ENCODE data around the gene NFAT5. TPM values are rescaled to one million over a fixed set of nuclear protein-coding genes. Genes with fewer than 3 reads are reported as not detected.

The NFAT5 gene
- total and polyA plus RNA-seq, 7 donors = 1.6 to 27.9 (median 18.8) TPM

DNA sequence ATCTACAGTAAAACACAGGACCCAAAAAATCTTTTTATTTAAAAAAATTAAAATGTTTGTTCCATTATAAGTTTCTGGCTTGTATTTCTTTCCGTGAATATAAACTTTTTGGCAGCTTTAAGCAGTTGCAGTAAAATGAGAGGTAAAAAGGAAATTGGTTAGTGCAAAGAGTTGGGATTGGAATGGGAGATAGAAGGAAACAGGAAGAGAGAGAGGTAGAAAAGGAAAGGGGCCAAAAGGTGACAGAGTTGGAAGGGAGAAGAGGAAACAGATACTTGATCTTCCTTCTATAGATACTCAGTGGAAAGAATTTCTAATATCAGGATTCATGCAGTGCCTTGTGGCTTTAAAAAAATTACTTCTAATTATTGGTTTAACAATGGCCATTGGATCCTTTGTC lies 97.1 kb downstream of the NFAT5 start:
- 62 to 75% (median 69%) methylated on average over 1 of the region's 1 CpG for WGBS, 3 donors
- no peak overlapping the region for H3K4me3 ChIP-seq
- TF ChIP-seq, protein P1, sequence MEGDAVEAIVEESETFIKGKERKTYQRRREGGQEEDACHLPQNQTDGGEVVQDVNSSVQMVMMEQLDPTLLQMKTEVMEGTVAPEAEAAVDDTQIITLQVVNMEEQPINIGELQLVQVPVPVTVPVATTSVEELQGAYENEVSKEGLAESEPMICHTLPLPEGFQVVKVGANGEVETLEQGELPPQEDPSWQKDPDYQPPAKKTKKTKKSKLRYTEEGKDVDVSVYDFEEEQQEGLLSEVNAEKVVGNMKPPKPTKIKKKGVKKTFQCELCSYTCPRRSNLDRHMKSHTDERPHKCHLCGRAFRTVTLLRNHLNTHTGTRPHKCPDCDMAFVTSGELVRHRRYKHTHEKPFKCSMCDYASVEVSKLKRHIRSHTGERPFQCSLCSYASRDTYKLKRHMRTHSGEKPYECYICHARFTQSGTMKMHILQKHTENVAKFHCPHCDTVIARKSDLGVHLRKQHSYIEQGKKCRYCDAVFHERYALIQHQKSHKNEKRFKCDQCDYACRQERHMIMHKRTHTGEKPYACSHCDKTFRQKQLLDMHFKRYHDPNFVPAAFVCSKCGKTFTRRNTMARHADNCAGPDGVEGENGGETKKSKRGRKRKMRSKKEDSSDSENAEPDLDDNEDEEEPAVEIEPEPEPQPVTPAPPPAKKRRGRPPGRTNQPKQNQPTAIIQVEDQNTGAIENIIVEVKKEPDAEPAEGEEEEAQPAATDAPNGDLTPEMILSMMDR (IDR thresholded peaks at IDR 0.05) = no peak
- ATAC-seq (no peak), DNase-seq (no peak)
- intact Hi-C loops (cut with DNase I) = no loop called here
- H3K4me1 ChIP-seq = no peaks in the 10 kb centered on the region
- H3K36me3 ChIP-seq (ENCODE audit: insufficient read depth in 1 of 2, low read depth in 1 of 2) = peaks cover 0 to 68% of the 10 kb centered on the region in 2 donors
- no peaks in the 10 kb centered on the region for H3K27me3 ChIP-seq (ENCODE audit: insufficient read depth in 3 of 3, low read length in 2 of 3)
- no peak overlapping the region for H3K27ac ChIP-seq
- H3K9me3 ChIP-seq = no peaks in the 10 kb centered on the region

DNA sequence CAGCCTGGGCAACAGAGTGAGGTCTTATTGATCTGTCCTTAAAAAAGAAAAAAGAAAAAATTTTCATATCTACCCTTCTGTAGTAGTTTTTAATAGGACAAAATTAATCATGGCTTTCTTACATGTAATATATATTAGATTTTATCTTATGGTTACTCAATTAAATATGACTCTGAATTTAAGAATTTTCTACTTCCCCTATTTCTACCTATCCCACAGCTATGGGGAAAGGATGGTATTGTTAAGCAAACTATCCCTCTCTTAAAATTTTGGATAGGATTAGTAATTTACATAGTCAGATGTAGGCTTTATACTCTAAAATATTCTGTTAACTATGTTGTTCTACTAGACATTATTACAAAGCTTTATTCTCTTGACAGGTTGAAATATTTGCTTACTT lies 98.1 kb downstream of the NFAT5 start:
- ATAC-seq (no peak), DNase-seq (no peak)
- Histone ChIP-seq H3K4me1 (no peaks in the 10 kb centered on the region), H3K36me3 (ENCODE audit: insufficient read depth in 1 of 2, low read depth in 1 of 2) (peaks cover 0 to 70% of the 10 kb centered on the region in 2 donors), H3K27ac (no peak overlapping the region), H3K27me3 (ENCODE audit: insufficient read depth in 3 of 3, low read length in 2 of 3) (no peaks in the 10 kb centered on the region), H3K4me3 (no peak overlapping the region), H3K9me3 (no peaks in the 10 kb centered on the region)
- TF ChIP-seq, protein P1 (IDR thresholded peaks at IDR 0.05) = no peak
- intact Hi-C loops (cut with DNase I) = no loop called here

DNA sequence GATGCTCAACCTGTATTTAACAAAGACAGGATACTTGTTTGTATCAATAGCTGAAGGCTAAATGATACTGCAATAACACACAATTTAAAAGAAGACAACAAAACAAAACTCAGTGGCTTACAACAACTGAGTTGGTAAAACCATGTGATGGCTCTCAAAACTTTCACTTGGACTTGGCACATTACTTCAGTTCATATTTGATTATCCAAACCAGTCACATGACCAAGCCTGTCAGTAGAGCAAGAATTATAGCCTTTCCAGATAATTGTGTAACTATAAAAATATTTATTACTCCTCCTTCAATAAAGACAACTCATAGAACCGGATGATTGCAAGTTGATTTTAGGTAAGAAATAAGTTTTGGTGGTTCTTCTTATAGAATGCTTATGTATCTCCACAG lies 103.8 kb downstream of the NFAT5 start:
- intact Hi-C loops (cut with DNase I) = no loop called here
- TF ChIP-seq, protein P1 (IDR thresholded peaks at IDR 0.05) = no peak

DNA sequence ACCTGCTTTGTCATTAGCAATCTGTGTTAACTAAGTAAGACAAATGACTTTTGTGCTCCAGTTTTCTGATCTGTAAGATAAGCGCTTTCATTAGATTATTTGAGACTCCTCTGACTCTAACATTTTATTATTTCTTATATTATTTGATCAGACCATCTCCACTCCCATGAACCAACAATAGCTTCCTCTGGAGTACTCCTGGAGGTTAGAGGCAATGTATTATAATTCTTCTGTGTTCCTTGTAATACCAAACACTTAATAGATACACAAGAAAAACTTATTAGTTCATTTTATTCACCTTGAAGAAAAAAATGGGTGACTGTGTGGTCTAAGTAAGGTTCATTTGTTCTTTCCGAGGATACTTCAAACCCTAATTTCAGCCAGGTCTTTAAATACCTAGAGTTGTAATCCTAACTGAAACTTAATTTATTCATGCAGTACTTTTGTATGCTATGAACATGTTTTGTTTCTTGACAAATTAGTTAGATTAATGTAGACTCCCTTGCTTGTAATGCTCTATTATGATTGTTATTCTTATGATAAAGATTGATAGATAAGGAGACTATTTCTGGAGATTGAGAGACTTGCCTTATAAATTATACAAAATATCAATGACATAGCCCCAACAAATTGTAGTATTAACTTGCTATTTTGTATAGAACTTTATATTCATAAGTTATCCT lies 106.7 kb downstream of the NFAT5 start:
- TF ChIP-seq, protein P1 (IDR thresholded peaks at IDR 0.05) = no peak
- DNase-seq (no peak), ATAC-seq (no peak)
- Histone ChIP-seq H3K4me1 (no peaks in the 10 kb centered on the region), H3K4me3 (no peak overlapping the region), H3K9me3 (no peaks in the 10 kb centered on the region), H3K36me3 (ENCODE audit: insufficient read depth in 1 of 2, low read depth in 1 of 2) (peaks cover 0 to 97% of the 10 kb centered on the region in 2 donors), H3K27me3 (ENCODE audit: insufficient read depth in 3 of 3, low read length in 2 of 3) (no peaks in the 10 kb centered on the region), H3K27ac (no peak overlapping the region)
- 93 to 98% (median 96%) methylated on average over 2 of the region's 2 CpGs for WGBS, 3 donors
- intact Hi-C loops (cut with DNase I) = no loop called here

More for the DNA sequence above, 103.8 kb downstream of the NFAT5 start:
- H3K9me3 ChIP-seq = no peaks in the 10 kb centered on the region
- ATAC-seq (no peak), DNase-seq (no peak)
- no peak overlapping the region for H3K4me3 ChIP-seq
- 79 to 88% (median 86%) methylated on average over 1 of the region's 1 CpG for WGBS, 3 donors
- peaks cover 0 to 73% of the 10 kb centered on the region in 2 donors for H3K36me3 ChIP-seq (ENCODE audit: insufficient read depth in 1 of 2, low read depth in 1 of 2)
- no peak overlapping the region for H3K27ac ChIP-seq
- no peaks in the 10 kb centered on the region for H3K27me3 ChIP-seq (ENCODE audit: insufficient read depth in 3 of 3, low read length in 2 of 3)
- no peaks in the 10 kb centered on the region for H3K4me1 ChIP-seq

Data from psoas muscle (tissue), 8 donors.